Effector memory CD4-positive, alpha-beta T cell (primary cell): ENCODE data around the gene TRIM44.

Source experiments
- DNase-seq, 3 donors: peaks; one replicate each; pipeline ENCODE4 v3.0.0-alpha.2; 2020
- H3K27ac ChIP-seq: 2 replicates; pipeline ENCODE4 v1.7.0; 2013; ENCODE audit warnings: mild to moderate bottlenecking, low read length, moderate library complexity; ENCODE audit not compliant: insufficient read depth, poor library complexity, severe bottlenecking
- H3K27me3 ChIP-seq: replicated peaks from 2 replicates; pipeline ENCODE4 v1.7.0; 2013; ENCODE audit warnings: mild to moderate bottlenecking, low read length; ENCODE audit not compliant: insufficient read depth, control insufficient read depth, poor library complexity, severe bottlenecking
- H3K36me3 ChIP-seq: 2 replicates; pipeline ENCODE4 v1.7.0; 2013; ENCODE audit warnings: mild to moderate bottlenecking, low read length, moderate library complexity; ENCODE audit not compliant: control insufficient read depth, insufficient read depth
- H3K4me1 ChIP-seq: 2 replicates; pipeline ENCODE4 v1.7.0; 2013; ENCODE audit warnings: low read length, mild to moderate bottlenecking; ENCODE audit not compliant: control insufficient read depth, insufficient read depth, poor library complexity, severe bottlenecking
- H3K4me3 ChIP-seq: 2 replicates; pipeline ENCODE4 v1.7.0; 2013; ENCODE audit warnings: low read length, low read depth, mild to moderate bottlenecking; ENCODE audit not compliant: insufficient read depth, poor library complexity, severe bottlenecking
- H3K9me3 ChIP-seq: 2 replicates; pipeline ENCODE4 v1.7.0; 2013; ENCODE audit warnings: mild to moderate bottlenecking, low read length, moderate library complexity; ENCODE audit not compliant: control insufficient read depth

Gene TRIM44

GRCh38 chr11:35804451-35805040 lies 142.0 kb downstream of the TRIM44 start:
- Histone ChIP-seq H3K4me1 (no peaks in the 10 kb centered on the region), H3K9me3 (no peaks in the 10 kb centered on the region), H3K4me3 (no peak overlapping the region), H3K27me3 (no peaks in the 10 kb centered on the region), H3K36me3 (no peaks in the 10 kb centered on the region), H3K27ac (no peak overlapping the region)
- DNase-seq = no peak

- H3K4me1 ChIP-seq = no peaks in the 10 kb centered on the region
- H3K36me3 ChIP-seq = peaks cover 3% of the 10 kb centered on the region
- H3K9me3 ChIP-seq = no peaks in the 10 kb centered on the region
- H3K4me3 ChIP-seq = no peak overlapping the region
- DNase-seq = no peak
- H3K27ac ChIP-seq = no peak overlapping the region
- no peaks in the 10 kb centered on the region for H3K27me3 ChIP-seq
Measured at GRCh38 chr11:35809561-35809960, 147.0 kb downstream of the TRIM44 start.

GRCh38 chr11:35810045-35810645 lies 147.6 kb downstream of the TRIM44 start:
- H3K4me3 ChIP-seq = no peak overlapping the region
- H3K4me1 ChIP-seq = no peaks in the 10 kb centered on the region
- H3K27me3 ChIP-seq = no peaks in the 10 kb centered on the region
- no peak for DNase-seq
- no peaks in the 10 kb centered on the region for H3K9me3 ChIP-seq
- no peak overlapping the region for H3K27ac ChIP-seq
- H3K36me3 ChIP-seq = peaks cover 3% of the 10 kb centered on the region

DNA sequence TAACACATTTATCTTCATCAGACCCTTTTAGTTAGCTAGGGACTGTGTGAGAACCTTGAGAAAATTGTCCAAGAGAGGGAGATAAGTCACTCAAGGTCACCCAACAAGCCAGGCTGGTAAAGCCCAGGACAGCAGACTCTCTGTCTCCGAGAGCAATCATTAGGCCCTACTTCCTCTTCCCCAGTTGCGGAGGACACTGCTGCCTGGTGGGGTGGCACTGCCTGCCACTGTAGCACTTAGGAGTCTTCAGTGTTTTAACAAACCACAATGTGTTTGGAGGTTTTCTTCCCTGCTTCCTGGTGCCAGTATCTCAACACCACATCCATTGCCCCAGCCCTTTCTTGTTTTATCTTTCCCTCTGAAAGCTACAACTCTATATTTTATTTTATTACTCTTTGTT lies 149.2 kb downstream of the TRIM44 start:
- DNase-seq = no peak
- H3K4me3 ChIP-seq = no peak overlapping the region
- no peaks in the 10 kb centered on the region for H3K9me3 ChIP-seq
- no peaks in the 10 kb centered on the region for H3K4me1 ChIP-seq
- no peaks in the 10 kb centered on the region for H3K27me3 ChIP-seq
- no peak overlapping the region for H3K27ac ChIP-seq
- H3K36me3 ChIP-seq = peaks cover 3% of the 10 kb centered on the region

DNA sequence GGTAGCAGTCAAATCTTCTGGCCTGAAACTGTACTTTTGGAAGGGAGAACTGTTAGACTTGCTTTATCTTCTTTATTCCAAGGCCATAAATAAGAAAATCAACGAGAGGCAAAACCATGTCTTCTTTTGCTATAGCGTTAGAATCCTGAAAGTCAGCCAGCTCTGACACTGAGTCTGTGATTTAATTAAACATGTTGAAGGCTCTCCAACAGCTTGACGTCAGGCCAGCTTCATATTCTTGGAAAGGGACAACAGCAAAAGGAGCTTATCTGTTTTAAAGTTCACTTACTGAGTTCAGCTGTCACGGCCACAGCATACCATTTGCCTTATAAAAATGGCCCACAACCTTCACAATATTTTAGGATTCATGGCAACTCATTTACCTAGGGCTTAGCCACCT lies 150.3 kb downstream of the TRIM44 start:
- Histone ChIP-seq H3K27me3 (no peaks in the 10 kb centered on the region), H3K4me3 (no peak overlapping the region), H3K27ac (no peak overlapping the region), H3K36me3 (peaks cover 3% of the 10 kb centered on the region), H3K9me3 (no peaks in the 10 kb centered on the region), H3K4me1 (no peaks in the 10 kb centered on the region)
- no peak for DNase-seq

DNA sequence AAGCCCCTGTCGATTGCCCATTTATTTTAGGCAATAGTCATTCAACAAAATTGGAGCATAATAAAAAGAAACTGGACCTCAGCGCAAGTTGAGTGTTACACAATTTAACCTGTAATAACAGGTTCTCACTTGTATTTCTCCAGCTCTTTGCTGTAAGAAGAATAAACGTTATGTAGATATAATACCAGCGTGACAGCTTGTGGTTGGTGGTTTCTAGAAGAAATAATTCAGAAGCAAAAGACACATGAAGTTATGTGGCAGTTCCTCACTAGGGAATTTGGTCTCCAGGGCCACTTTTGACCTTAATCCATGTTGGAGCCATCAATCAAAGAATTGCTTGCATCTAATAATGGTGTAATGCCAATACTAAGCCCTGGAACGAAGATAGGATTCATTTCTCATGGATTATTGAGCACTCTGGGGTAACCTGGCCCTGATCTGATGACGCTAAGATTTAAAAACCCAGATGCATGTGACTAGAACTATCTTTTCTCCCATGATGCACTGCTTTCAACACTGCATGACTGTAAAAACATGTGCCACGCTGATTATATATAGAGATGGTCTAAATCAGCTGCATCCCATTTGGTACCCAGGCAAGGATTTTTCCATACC lies 151.6 kb downstream of the TRIM44 start:
- H3K9me3 ChIP-seq = no peaks in the 10 kb centered on the region
- H3K27ac ChIP-seq = no peak overlapping the region
- no peak for DNase-seq
- no peak overlapping the region for H3K4me3 ChIP-seq
- H3K27me3 ChIP-seq = no peaks in the 10 kb centered on the region
- H3K4me1 ChIP-seq = no peaks in the 10 kb centered on the region
- H3K36me3 ChIP-seq = peaks cover 3% of the 10 kb centered on the region

- Histone ChIP-seq H3K27ac (no peak overlapping the region), H3K4me1 (no peaks in the 10 kb centered on the region), H3K27me3 (no peaks in the 10 kb centered on the region), H3K9me3 (no peaks in the 10 kb centered on the region), H3K4me3 (no peak overlapping the region), H3K36me3 (peaks cover 3% of the 10 kb centered on the region)
- no peak for DNase-seq
Measured at GRCh38 chr11:35814720-35815305, 152.2 kb downstream of the TRIM44 start.

- H3K36me3 ChIP-seq = no peaks in the 10 kb centered on the region
- no peak for DNase-seq
- no peak overlapping the region for H3K4me3 ChIP-seq
- H3K9me3 ChIP-seq = no peaks in the 10 kb centered on the region
- no peak overlapping the region for H3K27ac ChIP-seq
- H3K27me3 ChIP-seq = no peaks in the 10 kb centered on the region
- no peaks in the 10 kb centered on the region for H3K4me1 ChIP-seq
Measured at GRCh38 chr11:35815556-35816315, 153.2 kb downstream of the TRIM44 start.

DNA sequence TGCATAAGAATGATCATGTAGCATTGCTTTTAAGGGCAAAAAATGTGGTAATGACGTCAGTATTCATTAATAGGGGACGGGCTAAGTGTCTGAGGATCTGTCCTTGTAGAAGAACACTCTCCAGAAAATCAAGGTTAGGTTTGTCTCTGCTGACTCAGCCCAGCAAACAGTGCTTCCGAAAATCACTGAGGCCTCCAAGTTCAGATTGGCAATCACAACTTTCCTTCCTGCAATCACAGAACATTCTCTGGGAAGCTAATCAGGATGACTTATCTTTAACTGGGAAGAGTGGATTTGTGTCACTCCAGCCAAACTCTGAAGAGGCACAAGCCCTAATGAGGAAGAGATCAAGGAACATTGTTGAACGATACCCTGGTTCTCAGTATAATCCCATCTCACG lies 158.0 kb downstream of the TRIM44 start:
- no peaks in the 10 kb centered on the region for H3K9me3 ChIP-seq
- no peak overlapping the region for H3K27ac ChIP-seq
- H3K27me3 ChIP-seq = no peaks in the 10 kb centered on the region
- H3K36me3 ChIP-seq = no peaks in the 10 kb centered on the region
- no peak for DNase-seq
- H3K4me1 ChIP-seq = no peaks in the 10 kb centered on the region
- H3K4me3 ChIP-seq = no peak overlapping the region
